GM19023 (cell line): ENCODE results near the gene ZNF718.
"Not testable (repeated sequence)": the region's sequence is repeated elsewhere in the genome, so short reads cannot be mapped to it uniquely, and the experiment has no call there.

ENCODE experiments used
- ATAC-seq: cut with Tn5 transposase; IDR thresholded peaks from one replicate; pipeline ENCODE4 v1.9.1; 2021; ENCODE audit warnings: mild to moderate bottlenecking, moderate library complexity; ENCODE audit not compliant: unreplicated experiment

The ZNF718 gene

DNA sequence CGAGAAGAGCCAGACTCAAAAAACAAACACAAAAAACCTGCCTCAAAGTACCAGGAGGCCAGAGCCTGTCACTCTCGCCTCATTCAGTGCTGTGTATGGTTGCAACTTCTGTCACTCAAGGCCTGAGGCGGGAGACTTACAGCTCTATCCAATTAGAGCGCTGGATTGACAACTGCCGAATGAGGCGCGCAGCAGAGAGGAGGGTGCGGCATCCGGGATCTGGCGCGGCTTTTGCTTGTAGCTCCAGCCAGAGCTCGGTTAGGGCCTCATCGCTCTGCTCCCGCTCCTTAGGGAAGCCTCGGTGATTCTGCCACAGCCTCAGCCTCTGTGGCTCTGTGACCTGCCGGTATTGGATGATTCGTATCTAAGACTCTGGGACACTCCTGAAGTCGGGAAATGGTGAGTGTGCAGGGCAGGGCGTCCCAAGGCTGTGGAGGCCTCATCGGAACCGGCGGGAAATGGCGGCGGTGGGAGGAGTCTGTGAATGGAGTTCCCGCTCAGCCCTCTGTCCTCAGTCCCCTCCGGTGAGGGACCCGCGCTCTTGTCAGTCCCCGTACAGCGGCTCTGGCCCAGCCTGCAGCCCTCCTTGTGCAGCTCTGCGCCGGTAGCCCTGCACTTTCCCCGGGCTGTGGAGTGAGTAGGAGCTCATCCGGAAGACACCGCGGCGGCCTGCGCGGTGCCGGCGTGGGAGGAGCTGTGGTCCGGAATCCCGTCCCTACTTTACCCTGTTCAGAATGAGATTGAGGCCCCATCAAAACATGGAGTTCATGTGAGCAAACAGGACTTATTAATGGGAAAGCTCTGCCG, at the start of gene ZNF718:
ZNF718 (plus strand) TSS at position 227 of the 807 bp plus-strand sequence; CDS start at position 397, 170 bp downstream.
- ATAC-seq, result peak; percentile 98

- no peak for ATAC-seq
Measured at GRCh38 chr4:85951-86350, 38.4 kb upstream of the ZNF718 start.

DNA sequence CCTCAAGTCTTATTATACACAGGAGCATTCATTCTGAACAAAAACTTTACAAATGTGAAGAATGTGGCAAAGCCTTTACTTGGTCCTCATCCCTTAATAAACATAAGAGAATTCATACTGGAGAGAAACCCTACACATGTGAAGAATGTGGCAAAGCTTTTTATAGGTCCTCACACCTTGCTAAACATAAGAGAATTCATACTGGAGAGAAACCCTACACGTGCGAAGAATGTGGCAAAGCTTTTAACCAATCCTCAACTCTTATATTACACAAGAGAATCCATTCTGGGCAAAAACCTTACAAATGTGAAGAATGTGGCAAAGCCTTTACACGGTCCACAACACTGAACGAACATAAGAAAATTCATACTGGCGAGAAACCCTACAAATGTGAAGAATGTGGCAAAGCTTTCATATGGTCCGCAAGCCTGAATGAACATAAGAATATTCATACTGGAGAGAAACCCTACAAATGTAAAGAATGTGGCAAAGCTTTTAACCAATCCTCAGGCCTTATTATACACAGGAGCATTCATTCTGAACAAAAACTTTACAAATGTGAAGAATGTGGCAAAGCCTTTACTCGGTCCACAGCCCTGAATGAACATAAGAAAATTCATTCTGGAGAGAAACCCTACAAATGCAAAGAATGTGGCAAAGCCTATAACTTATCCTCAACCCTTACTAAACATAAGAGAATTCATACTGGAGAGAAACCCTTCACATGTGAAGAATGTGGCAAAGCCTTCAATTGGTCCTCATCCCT, 37.6 kb upstream of the ZNF718 start:
- ATAC-seq, result not testable (repeated sequence)

DNA sequence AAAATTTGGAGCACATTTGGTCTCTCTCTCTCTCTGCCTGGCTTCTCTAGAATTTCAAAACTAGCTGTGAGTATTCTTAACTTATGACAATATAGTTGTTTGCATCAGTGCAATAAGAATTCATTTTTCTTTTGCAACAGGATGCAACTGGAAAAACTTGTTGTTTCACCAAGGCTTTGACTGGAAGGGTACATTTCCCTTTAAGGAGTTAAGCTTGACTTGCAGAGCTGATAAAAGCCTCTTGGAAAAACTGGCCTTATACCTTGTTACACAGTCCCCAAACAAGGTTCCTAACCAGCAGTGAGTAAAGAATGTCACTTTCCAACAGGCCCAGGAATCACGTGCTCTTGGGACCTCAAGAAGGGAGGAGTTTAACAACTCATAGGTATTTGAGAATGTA, 25.9 kb upstream of the ZNF718 start:
- no peak for ATAC-seq

- no peak for ATAC-seq
Measured at GRCh38 chr4:99863-100262, 24.4 kb upstream of the ZNF718 start.

GRCh38 chr4:107083-107443, 17.2 kb upstream of the ZNF718 start:
- ATAC-seq, result no peak

- no peak for ATAC-seq
Measured at GRCh38 chr4:107444-108429, 16.6 kb upstream of the ZNF718 start.

- no peak for ATAC-seq
Measured at GRCh38 chr4:112771-113170, 11.5 kb upstream of the ZNF718 start.

DNA sequence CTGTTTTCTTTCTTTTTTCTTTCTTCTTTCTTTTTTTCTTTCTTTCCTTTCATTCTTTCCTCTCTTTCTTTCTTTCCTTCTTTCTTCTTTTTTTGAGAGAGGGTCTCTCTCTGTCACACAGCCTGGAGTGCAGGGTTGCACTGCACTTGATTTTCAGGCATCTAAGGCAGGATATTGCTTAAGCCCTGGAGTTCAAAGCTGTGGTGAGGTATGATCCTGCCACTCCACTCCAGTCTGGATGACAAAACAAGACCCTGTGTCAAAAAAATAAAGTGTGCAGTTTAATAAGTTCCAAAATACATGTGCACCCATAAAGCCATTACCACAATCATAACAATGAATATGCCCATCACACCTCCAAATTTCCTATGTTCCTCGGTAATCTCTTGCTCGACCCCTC, 10.6 kb upstream of the ZNF718 start:
- ATAC-seq, result no peak

DNA sequence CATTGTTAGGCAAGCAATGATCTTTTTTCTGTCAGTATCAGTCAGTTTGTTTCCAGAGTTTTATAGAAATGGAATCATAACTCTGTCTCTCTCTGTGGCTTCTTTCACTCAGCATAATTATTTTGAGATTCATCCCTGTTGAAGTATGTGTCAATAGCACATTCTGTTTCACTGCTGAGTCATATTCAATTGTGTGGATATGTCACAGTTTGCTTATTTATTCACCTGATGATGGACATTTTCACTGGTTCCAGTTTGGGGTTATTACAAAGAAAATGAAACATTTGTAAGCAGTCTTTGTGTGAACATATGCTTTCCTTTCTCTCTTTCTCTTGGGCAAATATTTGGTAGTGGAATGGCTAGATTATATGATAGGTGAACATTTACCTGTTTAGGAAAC, 10.2 kb upstream of the ZNF718 start:
- no peak for ATAC-seq

DNA sequence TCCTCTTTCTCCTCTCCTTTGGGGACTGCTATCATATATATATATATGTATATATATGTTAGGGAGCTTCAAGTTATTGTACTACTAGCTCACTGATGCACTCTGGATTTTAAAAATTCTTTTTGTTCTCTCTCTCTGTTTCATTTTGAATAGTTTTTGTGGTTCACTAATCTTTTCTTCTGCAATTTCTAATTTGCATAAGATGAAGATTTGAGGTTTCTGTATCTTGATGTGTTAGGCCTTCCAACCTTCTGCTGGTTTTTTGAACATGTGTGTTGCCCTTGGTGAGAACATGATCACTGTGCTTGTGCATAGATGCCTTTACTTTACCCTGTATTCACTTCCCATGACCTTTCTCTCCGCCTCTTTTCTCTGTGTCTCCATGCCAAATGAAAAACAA, 7.8 kb upstream of the ZNF718 start:
- no peak for ATAC-seq

DNA sequence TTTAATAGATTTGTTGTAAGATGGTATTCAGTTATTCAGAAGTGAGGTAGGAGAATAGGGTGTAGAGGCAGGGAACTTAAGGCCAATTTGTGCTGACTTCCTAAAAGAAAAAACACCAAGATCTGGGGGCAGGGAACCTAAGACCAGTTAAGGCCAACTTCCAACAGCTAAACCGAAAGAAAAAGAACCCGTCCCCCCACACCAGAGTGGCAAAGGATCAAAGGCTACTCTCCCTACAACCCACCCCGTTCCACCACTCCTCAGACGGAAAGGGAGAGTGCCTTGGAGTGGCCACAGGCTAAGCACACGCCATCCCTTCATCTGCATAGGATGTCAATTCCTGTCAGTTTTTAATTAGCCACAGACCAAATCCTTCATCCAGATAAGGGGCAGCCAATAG, 3.7 kb upstream of the ZNF718 start:
- ATAC-seq, result no peak

- ATAC-seq, result no peak
Measured at GRCh38 chr4:121408-122084, 2.8 kb upstream of the ZNF718 start.

DNA sequence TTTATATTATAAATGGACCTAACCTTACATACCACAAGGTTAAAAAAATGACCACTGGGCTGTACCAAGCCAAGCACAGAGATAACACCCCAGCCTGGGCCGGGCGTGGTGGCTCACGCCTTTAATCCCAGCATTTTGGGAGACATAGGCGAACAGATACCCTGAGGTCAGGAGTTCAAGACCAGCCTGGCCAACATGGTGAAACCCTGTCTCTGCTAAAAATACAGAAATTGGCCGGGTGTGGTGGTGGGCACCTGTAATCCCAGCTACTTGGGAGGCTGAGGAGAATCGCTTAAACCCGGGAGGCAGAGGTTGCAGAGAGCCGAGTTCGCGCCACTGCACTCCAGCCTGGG, 403 bp upstream of the ZNF718 start:
- ATAC-seq, result not testable (repeated sequence)

GRCh38 chr4:125091-125771, 930 bp downstream of the ZNF718 start:
- ATAC-seq, result peak; percentile 6

- ATAC-seq, result no peak
Measured at GRCh38 chr4:125833-126232, 1.5 kb downstream of the ZNF718 start.

DNA sequence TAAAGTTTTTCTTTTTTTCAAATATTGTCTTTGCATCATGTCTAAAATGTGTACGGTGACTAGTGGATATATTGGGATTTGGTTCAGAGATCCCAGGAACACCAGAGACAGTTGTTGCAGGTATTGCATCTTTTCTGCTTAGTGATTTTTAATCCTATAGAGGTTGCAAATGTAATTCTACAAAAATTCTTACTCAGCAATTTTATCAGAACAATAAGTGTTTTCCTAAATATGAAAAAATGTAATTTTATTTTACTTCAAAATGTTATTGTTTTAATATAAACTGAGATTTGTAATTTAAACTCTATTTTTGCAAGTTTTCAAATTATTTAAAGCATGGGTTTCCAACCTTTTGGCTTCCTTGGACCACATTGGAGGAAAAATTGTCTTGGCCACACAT, 8.2 kb downstream of the ZNF718 start:
- ATAC-seq, result no peak

DNA sequence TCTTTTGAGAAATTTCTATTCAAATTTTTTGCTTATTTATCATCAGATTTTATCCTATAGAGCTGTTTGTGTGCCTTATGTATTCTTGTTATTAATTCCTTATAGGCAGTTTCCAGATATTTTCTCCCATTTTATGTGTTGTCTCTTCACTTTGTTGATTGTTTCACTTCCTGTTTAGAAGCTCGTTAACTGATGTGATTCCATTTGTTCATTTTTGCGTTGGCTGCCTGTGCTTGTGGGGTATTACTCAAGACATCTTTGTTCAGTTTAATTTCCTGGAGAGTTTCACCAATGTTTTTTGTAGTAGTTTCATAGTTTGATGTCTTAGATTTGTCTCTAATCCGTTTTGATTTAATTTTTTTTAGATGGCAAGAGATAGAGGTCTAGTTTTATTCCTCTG, 14.6 kb downstream of the ZNF718 start:
- ATAC-seq, result no peak

DNA sequence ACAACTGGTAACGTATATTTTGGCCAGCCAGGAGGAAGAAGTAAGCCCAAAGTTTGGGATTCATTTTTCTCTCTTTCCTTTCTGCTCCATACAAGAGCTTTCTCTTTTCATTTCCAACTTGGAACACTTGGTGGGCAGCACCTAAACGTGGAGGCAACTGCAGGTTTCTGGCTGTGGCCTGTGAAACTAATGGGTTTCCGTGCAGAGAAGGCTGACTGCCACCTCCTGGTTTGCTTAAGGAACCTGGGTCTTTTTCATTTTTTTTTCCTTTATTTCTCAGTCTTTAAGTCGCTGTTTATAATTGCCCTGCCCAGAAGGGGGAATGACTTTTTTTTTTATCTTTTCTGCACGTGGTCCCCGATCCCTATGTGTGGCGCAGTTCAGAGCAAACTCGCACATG, 15.4 kb downstream of the ZNF718 start:
- no peak for ATAC-seq

GRCh38 chr4:146621-147020, 22.3 kb downstream of the ZNF718 start:
- no peak for ATAC-seq
